Vagina (tissue), 2 donors: Measurements from ENCODE around the gene SCD. TPM values are rescaled to one million over a fixed set of nuclear protein-coding genes. Genes with fewer than 3 reads are reported as not detected.
"Not testable (repeated sequence)": the region's sequence is repeated elsewhere in the genome, so short reads cannot be mapped to it uniquely, and the experiment has no call there.

Source experiments
- DNase-seq, 2 donors: peaks; one replicate each; pipeline ENCODE4 v3.0.0-alpha.2; 2017; ENCODE audit errors: extremely low spot score in 2 of 2
- H3K27ac ChIP-seq: fragments of 200-600 bp; sonication (generic); one replicate; pipeline ENCODE4 v1.5.1; 2019
- H3K27me3 ChIP-seq: fragments of 200-600 bp; sonication (generic); one replicate; pipeline ENCODE4 v1.5.1; 2019
- H3K36me3 ChIP-seq, 2 donors: fragments of 200-600 bp; sonication (generic); one replicate each; pipeline ENCODE4 v1.5.1; 2017 to 2019
- H3K4me1 ChIP-seq: fragments of 200-600 bp; sonication (generic); one replicate; pipeline ENCODE4 v1.5.1; 2019
- H3K4me3 ChIP-seq, 2 donors: fragments of 200-600 bp; sonication (generic); 1 replicate in 1 of 2; 2 replicates in 1 of 2; pipeline ENCODE4 v1.5.1; 2016 to 2019
- H3K9me3 ChIP-seq: fragments of 200-600 bp; sonication (generic); one replicate; pipeline ENCODE4 v1.5.1; 2019
- POLR2A ChIP-seq, 2 donors: fragments of 450-650 bp; IDR thresholded peaks; one replicate each; pipeline ENCODE4 v1.6.1; 2017; ENCODE audit warnings: antibody characterized with exemption in 2 of 2, mild to moderate bottlenecking in 2 of 2, moderate library complexity in 2 of 2
- POLR2AphosphoS5 ChIP-seq, 2 donors: sonication (generic); formaldehyde crosslinking; IDR thresholded peaks; one replicate each; pipeline ENCODE4 v1.9.0; 2017; ENCODE audit warnings: antibody characterized with exemption in 2 of 2, mild to moderate bottlenecking in 2 of 2, low read depth in 1 of 2; ENCODE audit not compliant: insufficient read depth in 1 of 2
- intact Hi-C: fragments of 100-400 bp; cut with DNase I; formaldehyde crosslinking; loops from one replicate; pipeline ENCODE4 v1.15.1; 2023
- total RNA-seq: library from RNA; depleted of rRNA; stranded (reverse); fragments of >200 nt; gene quantifications from one replicate; pipeline ENCODE4 v1.2.3, GENCODE V29; 2016
- TF ChIP-seq, protein P1 (sequence below), 3 experiments: fragments of 450-650 bp in 2 of 3; fragments of 200-600 bp in 1 of 3; sonication (generic) in 1 of 3; IDR thresholded peaks; one replicate each; pipeline ENCODE4 v1.5.1; 2017 to 2019; ENCODE audit warnings: antibody characterized with exemption in 3 of 3, mild to moderate bottlenecking in 2 of 3, moderate library complexity in 2 of 3

The SCD gene
- 42.7 TPM for total RNA-seq

DNA sequence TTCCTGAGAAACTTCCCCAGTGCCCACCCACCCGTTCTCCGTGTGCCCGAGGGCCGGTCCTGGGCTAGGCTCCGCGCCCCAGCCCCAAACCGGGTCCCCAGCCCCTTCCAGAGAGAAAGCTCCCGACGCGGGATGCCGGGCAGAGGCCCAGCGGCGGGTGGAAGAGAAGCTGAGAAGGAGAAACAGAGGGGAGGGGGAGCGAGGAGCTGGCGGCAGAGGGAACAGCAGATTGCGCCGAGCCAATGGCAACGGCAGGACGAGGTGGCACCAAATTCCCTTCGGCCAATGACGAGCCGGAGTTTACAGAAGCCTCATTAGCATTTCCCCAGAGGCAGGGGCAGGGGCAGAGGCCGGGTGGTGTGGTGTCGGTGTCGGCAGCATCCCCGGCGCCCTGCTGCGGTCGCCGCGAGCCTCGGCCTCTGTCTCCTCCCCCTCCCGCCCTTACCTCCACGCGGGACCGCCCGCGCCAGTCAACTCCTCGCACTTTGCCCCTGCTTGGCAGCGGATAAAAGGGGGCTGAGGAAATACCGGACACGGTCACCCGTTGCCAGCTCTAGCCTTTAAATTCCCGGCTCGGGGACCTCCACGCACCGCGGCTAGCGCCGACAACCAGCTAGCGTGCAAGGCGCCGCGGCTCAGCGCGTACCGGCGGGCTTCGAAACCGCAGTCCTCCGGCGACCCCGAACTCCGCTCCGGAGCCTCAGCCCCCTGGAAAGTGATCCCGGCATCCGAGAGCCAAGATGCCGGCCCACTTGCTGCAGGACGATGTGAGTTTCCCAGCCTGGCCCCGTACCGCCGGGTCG, at the start of gene SCD:
Gene SCD, plus strand, starts transcription at position 469 of the 803 bp plus-strand sequence. Its CDS starts 272 bp downstream, at position 741.
- H3K27ac ChIP-seq: peak within 1 kb of the TSS; percentile 82
- H3K4me3 ChIP-seq: peak within 1 kb of the TSS; percentile 63 to 74
- no peaks in the 10 kb centered on the region for H3K36me3 ChIP-seq
- DNase-seq: no peak
- no peaks in the 10 kb centered on the region for H3K27me3 ChIP-seq
- intact Hi-C loops: no loop called here
- peaks cover 25% of the 10 kb centered on the region for H3K4me1 ChIP-seq
- H3K9me3 ChIP-seq: no peaks in the 10 kb centered on the region
- TF ChIP-seq POLR2A (IDR thresholded peaks at IDR 0.05) (peak in 1 of 2 donors; percentile 21), POLR2AphosphoS5 (IDR thresholded peaks at IDR 0.05; ENCODE audit: insufficient read depth in 1 of 2, low read depth in 1 of 2) (peak in 1 of 2 donors; percentile 82)
- TF ChIP-seq, protein P1, sequence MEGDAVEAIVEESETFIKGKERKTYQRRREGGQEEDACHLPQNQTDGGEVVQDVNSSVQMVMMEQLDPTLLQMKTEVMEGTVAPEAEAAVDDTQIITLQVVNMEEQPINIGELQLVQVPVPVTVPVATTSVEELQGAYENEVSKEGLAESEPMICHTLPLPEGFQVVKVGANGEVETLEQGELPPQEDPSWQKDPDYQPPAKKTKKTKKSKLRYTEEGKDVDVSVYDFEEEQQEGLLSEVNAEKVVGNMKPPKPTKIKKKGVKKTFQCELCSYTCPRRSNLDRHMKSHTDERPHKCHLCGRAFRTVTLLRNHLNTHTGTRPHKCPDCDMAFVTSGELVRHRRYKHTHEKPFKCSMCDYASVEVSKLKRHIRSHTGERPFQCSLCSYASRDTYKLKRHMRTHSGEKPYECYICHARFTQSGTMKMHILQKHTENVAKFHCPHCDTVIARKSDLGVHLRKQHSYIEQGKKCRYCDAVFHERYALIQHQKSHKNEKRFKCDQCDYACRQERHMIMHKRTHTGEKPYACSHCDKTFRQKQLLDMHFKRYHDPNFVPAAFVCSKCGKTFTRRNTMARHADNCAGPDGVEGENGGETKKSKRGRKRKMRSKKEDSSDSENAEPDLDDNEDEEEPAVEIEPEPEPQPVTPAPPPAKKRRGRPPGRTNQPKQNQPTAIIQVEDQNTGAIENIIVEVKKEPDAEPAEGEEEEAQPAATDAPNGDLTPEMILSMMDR (IDR thresholded peaks at IDR 0.05): no peak

DNA sequence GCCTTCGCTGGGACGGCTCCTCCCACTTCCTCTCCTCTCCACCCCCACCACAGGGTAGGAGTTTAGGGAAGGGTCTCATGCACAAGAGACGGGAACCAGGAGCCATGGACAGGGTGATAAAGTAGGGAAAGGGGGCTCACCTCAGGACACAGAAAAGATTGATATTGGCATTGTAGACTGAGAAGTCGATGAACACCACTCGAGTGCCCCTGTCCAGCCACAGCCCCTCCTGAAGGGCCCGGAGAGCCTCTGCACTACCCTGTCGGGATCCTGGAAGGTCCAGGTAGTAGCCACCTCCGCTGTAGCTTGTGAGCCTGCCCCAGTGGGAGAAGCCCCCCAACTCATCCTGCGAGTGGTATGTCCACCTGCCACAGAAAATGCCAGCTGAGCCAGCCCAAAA, 49.8 kb upstream of the SCD start:
- no peaks in the 10 kb centered on the region for H3K27me3 ChIP-seq
- intact Hi-C loops: no loop called here

DNA sequence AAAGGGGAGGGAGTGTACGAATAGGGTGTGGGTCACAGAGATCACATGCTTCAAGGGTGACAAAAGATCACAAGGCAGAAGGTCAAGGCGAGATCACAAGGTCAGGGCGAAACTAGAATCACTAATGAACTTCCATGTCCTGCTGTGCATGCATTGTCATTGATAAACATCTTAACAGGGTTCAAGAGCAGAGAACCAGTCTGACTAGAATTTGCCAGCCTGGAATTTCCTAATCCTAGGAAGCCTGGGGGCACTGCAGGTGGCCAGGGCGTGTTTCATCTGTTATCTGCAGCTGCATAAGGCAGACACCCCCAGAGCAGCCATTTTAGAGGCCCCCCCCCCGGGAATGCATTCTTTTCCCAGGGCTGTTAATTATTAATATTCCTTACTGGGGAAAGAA, 45.9 kb upstream of the SCD start:
- H3K9me3 ChIP-seq, DNase-seq, intact Hi-C loops, H3K27me3 ChIP-seq, H3K27ac ChIP-seq, H3K4me3 ChIP-seq, H3K36me3 ChIP-seq, H3K4me1 ChIP-seq: not testable (repeated sequence)

More for the DNA sequence above, 49.8 kb upstream of the SCD start:
- no peak overlapping the region for H3K4me3 ChIP-seq
- TF ChIP-seq POLR2A (IDR thresholded peaks at IDR 0.05) (no peak), POLR2AphosphoS5 (IDR thresholded peaks at IDR 0.05; ENCODE audit: insufficient read depth in 1 of 2, low read depth in 1 of 2) (no peak)
- TF ChIP-seq, protein P1 (IDR thresholded peaks at IDR 0.05): no peak
- H3K36me3 ChIP-seq: no peaks in the 10 kb centered on the region
- H3K9me3 ChIP-seq: no peaks in the 10 kb centered on the region
- no peaks in the 10 kb centered on the region for H3K4me1 ChIP-seq
- no peak overlapping the region for H3K27ac ChIP-seq
- no peak for DNase-seq

DNA sequence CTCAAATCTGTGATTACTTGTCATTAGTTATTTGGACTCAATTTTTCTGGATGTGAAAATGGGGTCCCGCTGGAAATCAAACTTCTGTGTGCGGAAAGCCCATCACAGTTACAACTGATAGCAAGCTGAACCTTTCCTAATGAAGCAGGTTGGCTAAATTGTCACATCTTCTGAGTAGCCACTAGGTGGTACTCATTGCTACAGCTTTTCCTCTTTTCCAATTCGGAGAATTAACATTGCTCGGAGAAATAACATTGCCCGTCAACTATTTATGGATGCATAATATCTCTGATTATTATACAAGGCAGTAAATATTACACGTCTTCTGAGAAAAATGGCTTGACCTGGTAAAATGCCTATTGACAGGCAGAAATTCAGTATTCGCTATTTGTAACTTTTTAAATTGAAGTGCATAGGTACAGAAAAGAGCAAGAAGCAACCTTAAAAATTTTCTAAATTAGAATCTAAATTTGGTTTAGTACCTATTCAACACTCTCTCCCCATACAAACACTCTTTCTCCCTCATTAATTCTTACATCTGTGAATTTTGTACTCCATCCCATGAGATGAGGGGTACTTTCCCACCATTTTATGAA, 43.2 kb upstream of the SCD start:
- H3K9me3 ChIP-seq: no peaks in the 10 kb centered on the region
- DNase-seq: no peak
- TF ChIP-seq, protein P1 (IDR thresholded peaks at IDR 0.05): no peak
- no peak for TF ChIP-seq POLR2A (IDR thresholded peaks at IDR 0.05)
- TF ChIP-seq POLR2AphosphoS5 (IDR thresholded peaks at IDR 0.05; ENCODE audit: insufficient read depth in 1 of 2, low read depth in 1 of 2): no peak
- intact Hi-C loops: no loop called here
- no peak overlapping the region for H3K4me3 ChIP-seq
- no peak overlapping the region for H3K27ac ChIP-seq
- H3K36me3 ChIP-seq: no peaks in the 10 kb centered on the region
- no peaks in the 10 kb centered on the region for H3K4me1 ChIP-seq
- no peaks in the 10 kb centered on the region for H3K27me3 ChIP-seq

DNA sequence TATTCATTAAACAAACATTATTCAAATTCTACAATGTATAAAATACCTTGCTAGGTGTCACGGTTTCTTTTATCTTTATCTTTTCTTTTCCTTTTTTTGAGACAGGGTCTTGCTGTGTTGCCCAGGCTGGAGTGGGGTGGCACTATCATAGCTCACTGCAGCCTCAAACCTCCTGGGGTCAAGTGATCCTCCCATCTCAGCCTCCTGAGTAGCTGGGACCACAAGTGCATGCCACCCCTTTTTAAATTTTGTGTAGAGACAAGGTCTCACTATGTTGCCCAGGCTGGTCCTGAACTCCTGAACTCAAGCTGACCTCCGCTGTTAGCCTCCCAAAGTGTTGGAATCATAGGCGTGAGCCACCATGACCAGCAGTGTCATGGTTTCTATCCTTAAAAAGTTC, 42.6 kb upstream of the SCD start:
- H3K27ac ChIP-seq: no peak overlapping the region
- no peaks in the 10 kb centered on the region for H3K9me3 ChIP-seq
- H3K36me3 ChIP-seq: no peaks in the 10 kb centered on the region
- no peak for DNase-seq
- no peak overlapping the region for H3K4me3 ChIP-seq
- no peaks in the 10 kb centered on the region for H3K4me1 ChIP-seq
- TF ChIP-seq POLR2AphosphoS5 (IDR thresholded peaks at IDR 0.05; ENCODE audit: insufficient read depth in 1 of 2, low read depth in 1 of 2) (no peak), POLR2A (IDR thresholded peaks at IDR 0.05) (no peak)
- TF ChIP-seq, protein P1 (IDR thresholded peaks at IDR 0.05): no peak
- H3K27me3 ChIP-seq: no peaks in the 10 kb centered on the region
- intact Hi-C loops: no loop called here
